ENCODE results near the gene BTBD16. TPM values are rescaled to one million over a fixed set of nuclear protein-coding genes. Genes with fewer than 3 reads are reported as not detected.

Gene BTBD16
- total and polyA plus RNA-seq, 2 donors (not counting 1 experiment from before 2014, with no cell fraction given) = not detected

- Mint-ChIP-seq H3K4me3 (no peak overlapping the region), H3K4me1 (no peaks in the 10 kb centered on the region), H3K9me3 (ENCODE audit: insufficient read depth) (no peaks in the 10 kb centered on the region), H3K27me3 (no peaks in the 10 kb centered on the region), H3K27ac (no peak overlapping the region)
- no peak overlapping the region for H3K9ac ChIP-seq (ENCODE audit: low read length)
- WGBS (ENCODE audit: insufficient coverage) = 85% methylated on average over 10 of the region's 10 CpGs
- no peaks in the 10 kb centered on the region for H3K9me3 ChIP-seq (ENCODE audit: control extremely low read depth in 1 of 3, control insufficient read depth in 2 of 3, insufficient read depth in 1 of 3, low read length in 2 of 3)
- peaks cover 0 to 3% (median 0%) of the 10 kb centered on the region in 4 experiments for H3K27me3 ChIP-seq (replicated peaks in 1 of 4; ENCODE audit: control extremely low read depth in 1 of 4, control insufficient read depth in 3 of 4, insufficient read depth in 4 of 4, low read length in 3 of 4)
- ChIA-PET POLR2A (no interaction called here), CTCF (no interaction called here)
- H3K79me2 ChIP-seq (ENCODE audit: control insufficient read depth, insufficient read depth, low read length) = no peaks in the 10 kb centered on the region
- H3K36me3 ChIP-seq (replicated peaks in 1 of 2; ENCODE audit: control extremely low read depth in 1 of 2, control insufficient read depth in 1 of 2, extremely low read depth in 1 of 2, insufficient read depth in 2 of 2, low read length in 1 of 2) = no peaks in the 10 kb centered on the region
- DNase-seq (no peak), ATAC-seq (ENCODE audit: low read depth) (no peak)
- no peak for TF ChIP-seq EZH2 (IDR thresholded peaks at IDR 0.05; ENCODE audit: borderline replicate concordance, insufficient read depth, low read depth, low read length, poor library complexity, severe bottlenecking)
- no peak for TF ChIP-seq CTCF (IDR thresholded peaks at IDR 0.05)
- H2AFZ ChIP-seq (ENCODE audit: insufficient read depth, low read depth, low read length, poor library complexity, severe bottlenecking) = no peak overlapping the region
- H3K27ac ChIP-seq (ENCODE audit: low read length in 2 of 2) = no peak overlapping the region
- H3K4me3 ChIP-seq (ENCODE audit: control extremely low read depth in 1 of 5, extremely low read depth in 1 of 5, insufficient read depth in 1 of 5, low read depth in 2 of 5, low read length in 4 of 5) = no peak overlapping the region
- intact Hi-C loops (cut with micrococcal nuclease) = no loop called here
- no peaks in the 10 kb centered on the region for H4K20me1 ChIP-seq (ENCODE audit: control insufficient read depth, insufficient read depth, low read length, poor library complexity, severe bottlenecking)
- no peaks in the 10 kb centered on the region for H3K4me1 ChIP-seq (ENCODE audit: control insufficient read depth in 2 of 2, insufficient read depth in 2 of 2, low read length in 2 of 2)
- no peak overlapping the region for H3K4me2 ChIP-seq (replicated peaks; ENCODE audit: low read depth, low read length, poor library complexity, severe bottlenecking)
These were observed 20.9 kb upstream of the BTBD16 start for GRCh38 chr10:122249991-122250750.

- intact Hi-C loops (cut with micrococcal nuclease) = no loop called here
- Histone ChIP-seq H3K27ac (ENCODE audit: low read length in 2 of 2) (no peak overlapping the region), H2AFZ (ENCODE audit: insufficient read depth, low read depth, low read length, poor library complexity, severe bottlenecking) (no peak overlapping the region), H3K36me3 (replicated peaks in 1 of 2; ENCODE audit: control extremely low read depth in 1 of 2, control insufficient read depth in 1 of 2, extremely low read depth in 1 of 2, insufficient read depth in 2 of 2, low read length in 1 of 2) (no peaks in the 10 kb centered on the region), H3K4me3 (ENCODE audit: control extremely low read depth in 1 of 5, extremely low read depth in 1 of 5, insufficient read depth in 1 of 5, low read depth in 2 of 5, low read length in 4 of 5) (no peak overlapping the region), H3K4me1 (ENCODE audit: control insufficient read depth in 2 of 2, insufficient read depth in 2 of 2, low read length in 2 of 2) (no peaks in the 10 kb centered on the region), H3K79me2 (ENCODE audit: control insufficient read depth, insufficient read depth, low read length) (no peaks in the 10 kb centered on the region), H4K20me1 (ENCODE audit: control insufficient read depth, insufficient read depth, low read length, poor library complexity, severe bottlenecking) (no peaks in the 10 kb centered on the region), H3K4me2 (replicated peaks; ENCODE audit: low read depth, low read length, poor library complexity, severe bottlenecking) (no peak overlapping the region), H3K9me3 (ENCODE audit: control extremely low read depth in 1 of 3, control insufficient read depth in 2 of 3, insufficient read depth in 1 of 3, low read length in 2 of 3) (no peaks in the 10 kb centered on the region), H3K27me3 (replicated peaks in 1 of 4; ENCODE audit: control extremely low read depth in 1 of 4, control insufficient read depth in 3 of 4, insufficient read depth in 4 of 4, low read length in 3 of 4) (peaks cover 0 to 3% (median 0%) of the 10 kb centered on the region in 4 experiments), H3K9ac (ENCODE audit: low read length) (no peak overlapping the region)
- Mint-ChIP-seq H3K27me3 (no peaks in the 10 kb centered on the region), H3K4me1 (no peaks in the 10 kb centered on the region), H3K4me3 (no peak overlapping the region), H3K27ac (no peak overlapping the region), H3K9me3 (ENCODE audit: insufficient read depth) (no peaks in the 10 kb centered on the region)
- WGBS (ENCODE audit: insufficient coverage) = 78% methylated on average over 6 of the region's 11 CpGs
- no peak for DNase-seq
- ATAC-seq (ENCODE audit: low read depth) = no peak
- POLR2A ChIA-PET = no interaction called here
- CTCF ChIA-PET = interaction anchor here (1.0 kb wide), 1 partner anchor 16 kb away, joined by 4 read pairs; no protein-coding TSS in a partner anchor
- TF ChIP-seq CTCF (IDR thresholded peaks at IDR 0.05) (no peak), EZH2 (IDR thresholded peaks at IDR 0.05; ENCODE audit: borderline replicate concordance, insufficient read depth, low read depth, low read length, poor library complexity, severe bottlenecking) (no peak)
These were observed 19.4 kb upstream of the BTBD16 start for GRCh38 chr10:122251459-122252255.

Data from B cell (primary cell).